SU-DHL-6 (cell line): ENCODE results near the gene FPGS.

Source experiments
- EZH2phosphoT487 ChIP-seq: fragments of 200-600 bp; sonication (generic), shearing (Covaris generic); conservative IDR thresholded peaks from 2 replicates; pipeline ENCODE4 v1.6.1; 2018; ENCODE audit warnings: mild to moderate bottlenecking, antibody characterized with exemption, low read length, moderate library complexity, mixed read lengths
- TF ChIP-seq, protein P1 (sequence below): fragments of 200-600 bp; sonication (generic); IDR thresholded peaks from one replicate; pipeline ENCODE4 v1.5.1; 2017; ENCODE audit warnings: antibody characterized with exemption, mild to moderate bottlenecking, low read length, moderate library complexity; ENCODE audit not compliant: insufficient read depth, poor library complexity, severe bottlenecking

DNA sequence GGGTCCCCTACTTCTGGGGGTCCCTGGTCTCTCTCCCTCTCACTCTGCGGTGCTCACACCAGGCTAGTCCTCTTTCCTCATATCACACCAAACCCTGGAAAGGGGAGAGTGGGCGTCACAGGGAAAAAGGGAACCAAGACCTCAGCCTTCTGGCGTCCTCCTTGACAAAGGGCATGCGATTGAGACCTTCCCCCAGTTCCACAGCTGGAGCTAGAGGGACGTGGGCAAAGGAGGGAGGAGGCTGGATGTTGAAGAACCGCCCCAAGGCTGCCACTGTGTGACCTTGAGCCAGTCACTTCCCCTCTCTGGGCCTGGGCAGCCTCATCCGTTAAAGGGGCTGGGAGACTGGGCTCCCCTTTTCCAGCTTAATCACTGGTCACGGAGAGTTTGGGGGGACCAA lies 49.1 kb upstream of the FPGS start:
- TF ChIP-seq, protein P1, sequence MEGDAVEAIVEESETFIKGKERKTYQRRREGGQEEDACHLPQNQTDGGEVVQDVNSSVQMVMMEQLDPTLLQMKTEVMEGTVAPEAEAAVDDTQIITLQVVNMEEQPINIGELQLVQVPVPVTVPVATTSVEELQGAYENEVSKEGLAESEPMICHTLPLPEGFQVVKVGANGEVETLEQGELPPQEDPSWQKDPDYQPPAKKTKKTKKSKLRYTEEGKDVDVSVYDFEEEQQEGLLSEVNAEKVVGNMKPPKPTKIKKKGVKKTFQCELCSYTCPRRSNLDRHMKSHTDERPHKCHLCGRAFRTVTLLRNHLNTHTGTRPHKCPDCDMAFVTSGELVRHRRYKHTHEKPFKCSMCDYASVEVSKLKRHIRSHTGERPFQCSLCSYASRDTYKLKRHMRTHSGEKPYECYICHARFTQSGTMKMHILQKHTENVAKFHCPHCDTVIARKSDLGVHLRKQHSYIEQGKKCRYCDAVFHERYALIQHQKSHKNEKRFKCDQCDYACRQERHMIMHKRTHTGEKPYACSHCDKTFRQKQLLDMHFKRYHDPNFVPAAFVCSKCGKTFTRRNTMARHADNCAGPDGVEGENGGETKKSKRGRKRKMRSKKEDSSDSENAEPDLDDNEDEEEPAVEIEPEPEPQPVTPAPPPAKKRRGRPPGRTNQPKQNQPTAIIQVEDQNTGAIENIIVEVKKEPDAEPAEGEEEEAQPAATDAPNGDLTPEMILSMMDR: no peak
- TF ChIP-seq EZH2phosphoT487: no peak
